ENCODE data around the gene MEI1.

DNA sequence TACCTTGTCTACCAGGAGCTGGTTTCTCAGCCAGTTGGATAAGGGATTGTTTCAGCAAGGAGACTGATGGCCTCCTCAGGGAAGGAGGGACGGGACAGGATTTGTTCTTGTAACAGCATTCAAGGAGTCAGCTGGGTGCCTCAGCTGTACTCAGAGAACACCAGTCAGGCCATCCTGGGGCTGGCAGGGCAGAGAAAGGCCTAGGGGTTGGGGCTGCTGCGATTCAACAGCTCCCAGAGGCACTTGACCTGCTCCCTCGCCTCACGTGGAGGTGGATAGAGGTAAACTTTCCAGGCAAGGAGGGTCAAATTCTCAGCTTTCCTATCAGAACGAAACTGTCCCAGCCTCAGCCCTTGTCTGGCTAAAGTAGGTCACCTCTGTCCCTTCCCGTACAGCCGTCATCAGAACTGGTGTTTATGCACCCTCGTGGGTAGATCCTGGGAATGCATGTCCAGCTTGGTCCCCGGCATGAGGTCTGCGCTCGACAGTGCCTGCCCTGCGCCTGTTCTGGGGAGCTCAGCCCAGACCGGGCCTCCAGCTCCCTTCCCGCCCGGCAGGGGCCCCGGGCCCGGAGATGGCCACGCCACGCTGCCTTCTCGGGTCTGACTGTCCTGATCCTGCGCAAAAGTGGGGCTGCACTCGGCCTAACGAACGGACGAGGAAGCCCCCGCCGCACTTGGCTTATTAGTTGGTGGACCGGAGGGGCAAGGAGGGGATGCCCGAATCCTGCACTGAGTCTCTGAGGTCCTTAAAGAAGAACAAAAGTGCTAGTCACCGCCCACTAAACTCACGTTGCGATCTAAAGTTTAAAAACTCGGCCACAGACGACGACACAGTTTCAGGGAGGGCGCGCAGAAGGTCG lies 100.4 kb downstream of the MEI1 start:
- TF ChIP-seq, protein P1, sequence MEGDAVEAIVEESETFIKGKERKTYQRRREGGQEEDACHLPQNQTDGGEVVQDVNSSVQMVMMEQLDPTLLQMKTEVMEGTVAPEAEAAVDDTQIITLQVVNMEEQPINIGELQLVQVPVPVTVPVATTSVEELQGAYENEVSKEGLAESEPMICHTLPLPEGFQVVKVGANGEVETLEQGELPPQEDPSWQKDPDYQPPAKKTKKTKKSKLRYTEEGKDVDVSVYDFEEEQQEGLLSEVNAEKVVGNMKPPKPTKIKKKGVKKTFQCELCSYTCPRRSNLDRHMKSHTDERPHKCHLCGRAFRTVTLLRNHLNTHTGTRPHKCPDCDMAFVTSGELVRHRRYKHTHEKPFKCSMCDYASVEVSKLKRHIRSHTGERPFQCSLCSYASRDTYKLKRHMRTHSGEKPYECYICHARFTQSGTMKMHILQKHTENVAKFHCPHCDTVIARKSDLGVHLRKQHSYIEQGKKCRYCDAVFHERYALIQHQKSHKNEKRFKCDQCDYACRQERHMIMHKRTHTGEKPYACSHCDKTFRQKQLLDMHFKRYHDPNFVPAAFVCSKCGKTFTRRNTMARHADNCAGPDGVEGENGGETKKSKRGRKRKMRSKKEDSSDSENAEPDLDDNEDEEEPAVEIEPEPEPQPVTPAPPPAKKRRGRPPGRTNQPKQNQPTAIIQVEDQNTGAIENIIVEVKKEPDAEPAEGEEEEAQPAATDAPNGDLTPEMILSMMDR (IDR thresholded peaks at IDR 0.05; ENCODE audit: low read length) = no peak; the same call in 1 of the 2 replicates
- no peak for TF ChIP-seq EZH2 (optimal IDR thresholded peaks at IDR 0.05; ENCODE audit: low read depth, low read length)
